Measurements from ENCODE around the gene ARPIN. TPM values are rescaled to one million over a fixed set of nuclear protein-coding genes. Genes with fewer than 3 reads are reported as not detected.
A peak's percentile ranks its signal among the peaks of the same experiment; 100 is the strongest.

Gene ARPIN
- total and polyA plus RNA-seq, 9 of the 15 experiments (the other 6 are each of a cell fraction or from before 2014, with no cell fraction given), result not detected

- TF ChIP-seq USF2 (CRISPR knock-in tag; IDR thresholded peaks at IDR 0.05) (no peak), HDAC2 (IDR thresholded peaks at IDR 0.05) (peak; percentile 78), TFAM (CRISPR knock-in tag; conservative IDR thresholded peaks at IDR 0.05) (no peak), ARNT (IDR thresholded peaks at IDR 0.05) (peak in 1 of 2 experiments; percentile 19; a peak in 1 of 4 replicates), ELF1 (tag; IDR thresholded peaks at IDR 0.05) (peak; percentile 94), KLF13 (tag; IDR thresholded peaks at IDR 0.05; ENCODE audit: borderline replicate concordance, low read depth) (peak; percentile 75; the same call in 1 of the 2 replicates), ZNF280B (CRISPR knock-in tag; IDR thresholded peaks at IDR 0.05) (no peak), ZNF551 (CRISPR knock-in tag; IDR thresholded peaks at IDR 0.05) (no peak), MIER1 (IDR thresholded peaks at IDR 0.05; ENCODE audit: low read depth) (no peak), ZBTB1 (CRISPR knock-in tag; IDR thresholded peaks at IDR 0.05; ENCODE audit: borderline replicate concordance, low read depth) (peak; percentile 77), E2F1 (CRISPR knock-in tag; IDR thresholded peaks at IDR 0.05) (peak; percentile 72; the same call in 1 of the 2 replicates), YBX1 (IDR thresholded peaks at IDR 0.05) (no peak), NR0B1 (IDR thresholded peaks at IDR 0.05; ENCODE audit: partially characterized antibody) (no peak), ZNF589 (CRISPR knock-in tag; IDR thresholded peaks at IDR 0.05; ENCODE audit: low read depth) (0 out of 2 replicates have a peak, but pooled peaks have one; percentile 54), FOXP4 (CRISPR knock-in tag; IDR thresholded peaks at IDR 0.05; ENCODE audit: borderline replicate concordance) (peak; percentile 61), XRCC3 (IDR thresholded peaks at IDR 0.05) (no peak), PHF21A (IDR thresholded peaks at IDR 0.05; ENCODE audit: borderline replicate concordance, low read depth) (no peak), ZNF830 (CRISPR knock-in tag; IDR thresholded peaks at IDR 0.05) (no peak), TBP (optimal IDR thresholded peaks at IDR 0.05; ENCODE audit: low read depth, low read length) (peak; percentile 96), SRSF3 (IDR thresholded peaks at IDR 0.05; ENCODE audit: insufficient read depth, low read length) (no peak), BCOR (IDR thresholded peaks at IDR 0.05) (peak; percentile 52; the same call in 1 of the 2 replicates), ZNF124 (CRISPR knock-in tag; IDR thresholded peaks at IDR 0.05) (no peak)
Measured at GRCh38 chr15:89893696-89894447, 18.9 kb downstream of the ARPIN start, which contains the start of gene AP3S2 (continued).
